GM04503 (cell line): ENCODE data around the gene VASN.
"Not testable (repeated sequence)": the region's sequence is repeated elsewhere in the genome, so short reads cannot be mapped to it uniquely, and the experiment has no call there.

ENCODE experiments used
- DNase-seq: peaks from one replicate; pipeline ENCODE4 v3.0.0-alpha.2; 2012; ENCODE audit warnings: low read depth

Gene VASN

GRCh38 chr16:4337540-4338088, 34.0 kb upstream of the VASN start:
- no peak for DNase-seq

- DNase-seq, result no peak
Measured at GRCh38 chr16:4338125-4338582, 33.5 kb upstream of the VASN start.

- DNase-seq, result no peak
Measured at GRCh38 chr16:4338712-4339299, 32.8 kb upstream of the VASN start.

GRCh38 chr16:4339455-4339854, 32.2 kb upstream of the VASN start:
- no peak for DNase-seq

GRCh38 chr16:4339909-4340308, 31.7 kb upstream of the VASN start:
- DNase-seq, result no peak

- DNase-seq, result no peak
Measured at GRCh38 chr16:4340443-4340842, 31.2 kb upstream of the VASN start.

GRCh38 chr16:4341250-4341649, 30.4 kb upstream of the VASN start:
- DNase-seq, result no peak

- no peak for DNase-seq
Measured at GRCh38 chr16:4342866-4343744, 28.5 kb upstream of the VASN start.

- not testable (repeated sequence) for DNase-seq
Measured at GRCh38 chr16:4344300-4344982, 27.2 kb upstream of the VASN start.

GRCh38 chr16:4344983-4345835, 26.4 kb upstream of the VASN start:
- DNase-seq, result no peak

GRCh38 chr16:4345836-4346781, 25.5 kb upstream of the VASN start:
- DNase-seq, result no peak

- DNase-seq, result no peak
Measured at GRCh38 chr16:4347010-4347409, 24.6 kb upstream of the VASN start.

GRCh38 chr16:4347765-4348509, 23.7 kb upstream of the VASN start:
- no peak for DNase-seq

- no peak for DNase-seq
Measured at GRCh38 chr16:4349332-4349731, 22.3 kb upstream of the VASN start.

- no peak for DNase-seq
Measured at GRCh38 chr16:4350365-4350786, 21.3 kb upstream of the VASN start.

GRCh38 chr16:4350787-4351659, 20.6 kb upstream of the VASN start, which contains the start of gene PAM16:
Gene PAM16 (minus strand): TSS chr16:4351321. CDS start chr16:4351234, 87 bp downstream.
- no peak for DNase-seq

GRCh38 chr16:4351880-4352279, 19.8 kb upstream of the VASN start:
- DNase-seq, result no peak

- DNase-seq, result no peak
Measured at GRCh38 chr16:4352843-4353242, 18.8 kb upstream of the VASN start.

- DNase-seq, result no peak
Measured at GRCh38 chr16:4353675-4354074, 18.0 kb upstream of the VASN start.
